Heart right ventricle (tissue), 16 donors: ENCODE results near the gene TNN. TPM values are rescaled to one million over a fixed set of nuclear protein-coding genes. Genes with fewer than 3 reads are reported as not detected.

ENCODE experiments used
- ATAC-seq, 8 donors: fragments of 200-7000 bp; cut with Tn5 transposase; one replicate each; pipeline ENCODE4 v1.9.1; 2020; ENCODE audit warnings: mild to moderate bottlenecking in 8 of 8, moderate library complexity in 8 of 8, moderate number of reproducible peaks in 1 of 8
- DNase-seq, 2 donors: peaks; one replicate each; pipeline ENCODE4 v3.0.0-alpha.2; 2020
- H3K27ac ChIP-seq, 10 donors: fragments of 200-600 bp; sonication (generic) in 2 of 10; one replicate each; pipeline versions ENCODE4 v1.5.0 to v1.8.0; 2020 to 2022; ENCODE audit warnings: mild to moderate bottlenecking in 3 of 10
- H3K27me3 ChIP-seq, 7 donors: fragments of 200-600 bp; one replicate each; pipeline ENCODE4 v1.8.0; 2021 to 2022; ENCODE audit warnings: mild to moderate bottlenecking in 2 of 7
- H3K36me3 ChIP-seq, 9 donors: fragments of 200-600 bp; sonication (generic) in 1 of 9; one replicate each; pipeline versions ENCODE4 v1.5.0 to v1.8.0; 2020 to 2022; ENCODE audit warnings: mild to moderate bottlenecking in 2 of 9
- H3K4me1 ChIP-seq, 9 donors: fragments of 200-600 bp; sonication (generic) in 1 of 9; one replicate each; pipeline versions ENCODE4 v1.5.0 to v1.8.0; 2020 to 2022; ENCODE audit warnings: mild to moderate bottlenecking in 4 of 9
- H3K4me3 ChIP-seq, 10 donors: fragments of 200-600 bp; sonication (generic) in 2 of 10; one replicate each; pipeline versions ENCODE4 v1.5.0 to v1.8.0; 2020 to 2022; ENCODE audit warnings: mild to moderate bottlenecking in 7 of 10, moderate library complexity in 2 of 10
- H3K9me3 ChIP-seq, 11 donors: fragments of 200-600 bp in 10 of 11; sonication (generic) in 2 of 11; one replicate each; pipeline versions ENCODE4 v1.5.0 to v1.8.0; 2013 to 2022; ENCODE audit warnings: mild to moderate bottlenecking in 2 of 11, control low read depth in 1 of 11, moderate library complexity in 1 of 11
- WGBS, 2 donors: extraction: QIAGEN DNeasy Blood & Tissue Kit; methylation state at CpG; one replicate each; pipeline ENCODE4 v1.1.7; 2013; ENCODE audit warnings: inconsistent platforms in 1 of 2; 5-methylcytosine and 5-hydroxymethylcytosine counted together
- intact Hi-C, 10 donors: fragments of 100-400 bp; cut with DNase I; formaldehyde crosslinking; loops; one replicate each; pipeline versions ENCODE4 v1.11.1 to v1.14.2; 2022
- polyA plus RNA-seq, 2 donors: library from polyadenylated mRNA; stranded (reverse); fragments of 200-250 nt; gene quantifications; one replicate each; pipeline ENCODE4 v1.2.3, GENCODE V29; 2013
- total RNA-seq, 10 donors: library from RNA; stranded (reverse); fragmentation: NEBNext Ultra II Directional in 3 of 10; extraction: Animal tissue kit (Norgen Biotek cat#: 25700) in 3 of 10; gene quantifications; one replicate each; pipeline versions ENCODE4 v1.2.1 to v1.2.4, GENCODE V29; 2021 to 2023
- TF ChIP-seq, protein P1 (sequence below), 9 donors: fragments of 200-600 bp; sonication (generic) in 2 of 9; IDR thresholded peaks; one replicate each; pipeline versions ENCODE4 v1.5.0 to v1.8.0; 2021 to 2022; ENCODE audit warnings: antibody characterized with exemption in 9 of 9, mild to moderate bottlenecking in 5 of 9, moderate library complexity in 1 of 9
- donor health status: Arrhythmogenic right ventricular cardiomyopathy.
- donor health status: ischemic (EF 13 %, LVEDD 7.1; RV severe dilation, severe dysfunction).
- donor health status: healthy with polysubstance abuse.
- donor health status: DM: no; HTN: yes; CAD: no.
- donor health status: DM: no; HTN: no; CAD: no.
- donor health status: ischemic (EF 25% LVEDD 6.9; RV normal size, moderate dysfunction).
- donor health status: ischemic (EF 25% LVEDD 5.7; RV mildly dilated, moderate dysfunction).
- donor health status: healthy.
- donor health status: DM: yes; HTN: yes; CAD: no.
- donor health status: Ischemic cardiomyopathy.
- donor health status: ischemic (EF 35%, LVEDD 5.7; RV mildly dilated, moderate dysfunction).
- donor health status: nonischemic (EF 11% LVEDD 7.7; RV severe dilation, severe dysfunction).
- donor health status: DM: yes; HTN: yes; CAD: no.
- donor health status: PGD.
- donor health status: ischemic (EF 29% LVEDD 5.4; RV normal size, mild dysfunction).
- donor health status: nonischemic (EF 23%, LVEDD 6.1; RV moderate dilation, normal function).

Gene TNN
- total and polyA plus RNA-seq, 12 donors: 0.03 to 1.1 (median 0.11) TPM; not detected in 1

DNA sequence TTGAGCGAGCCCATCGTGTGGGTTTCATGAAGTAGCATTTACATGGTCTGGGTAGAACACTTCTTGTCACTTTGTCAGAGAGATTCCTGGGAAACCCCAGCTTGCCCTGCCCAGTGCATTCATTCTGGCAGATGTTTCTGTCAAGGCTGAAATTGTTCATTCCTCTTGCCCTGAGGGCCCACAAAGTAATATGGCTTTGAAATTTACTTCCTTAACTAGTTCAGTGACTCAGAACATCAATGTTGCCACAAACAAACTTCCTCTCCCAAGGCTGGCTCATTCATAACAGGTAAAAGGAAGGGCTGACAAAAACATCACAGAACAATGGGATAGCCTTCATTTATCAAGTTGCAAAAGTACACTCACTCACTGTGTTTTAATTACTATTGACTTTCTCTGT lies 129.9 kb downstream of the TNN start:
- WGBS, 2 donors: 84 to 88% methylated on average over 2 of the region's 2 CpGs
- H3K27ac ChIP-seq: peak overlapping the region in 5 of 10 donors; percentile 23 to 64 (median 50)
- ATAC-seq: no peak
- intact Hi-C loops: no loop called here
- no peaks in the 10 kb centered on the region for H3K9me3 ChIP-seq
- H3K4me1 ChIP-seq: peaks cover 13 to 56% (median 32%) of the 10 kb centered on the region in 9 donors
- TF ChIP-seq, protein P1, sequence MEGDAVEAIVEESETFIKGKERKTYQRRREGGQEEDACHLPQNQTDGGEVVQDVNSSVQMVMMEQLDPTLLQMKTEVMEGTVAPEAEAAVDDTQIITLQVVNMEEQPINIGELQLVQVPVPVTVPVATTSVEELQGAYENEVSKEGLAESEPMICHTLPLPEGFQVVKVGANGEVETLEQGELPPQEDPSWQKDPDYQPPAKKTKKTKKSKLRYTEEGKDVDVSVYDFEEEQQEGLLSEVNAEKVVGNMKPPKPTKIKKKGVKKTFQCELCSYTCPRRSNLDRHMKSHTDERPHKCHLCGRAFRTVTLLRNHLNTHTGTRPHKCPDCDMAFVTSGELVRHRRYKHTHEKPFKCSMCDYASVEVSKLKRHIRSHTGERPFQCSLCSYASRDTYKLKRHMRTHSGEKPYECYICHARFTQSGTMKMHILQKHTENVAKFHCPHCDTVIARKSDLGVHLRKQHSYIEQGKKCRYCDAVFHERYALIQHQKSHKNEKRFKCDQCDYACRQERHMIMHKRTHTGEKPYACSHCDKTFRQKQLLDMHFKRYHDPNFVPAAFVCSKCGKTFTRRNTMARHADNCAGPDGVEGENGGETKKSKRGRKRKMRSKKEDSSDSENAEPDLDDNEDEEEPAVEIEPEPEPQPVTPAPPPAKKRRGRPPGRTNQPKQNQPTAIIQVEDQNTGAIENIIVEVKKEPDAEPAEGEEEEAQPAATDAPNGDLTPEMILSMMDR (IDR thresholded peaks at IDR 0.05): no peak
- no peaks in the 10 kb centered on the region for H3K27me3 ChIP-seq
- no peak for DNase-seq
- no peak overlapping the region for H3K4me3 ChIP-seq
- H3K36me3 ChIP-seq: no peaks in the 10 kb centered on the region

Other genes with a start within 250 kb of the TNN start
- 10 to 100 TPM; 43.9 to 88.3 (median 53.1) TPM for gene CACYBP, start 67.9 kb upstream of the TNN start, total RNA-seq
- gene CACYBP, start 67.9 kb upstream of the TNN start, polyA plus RNA-seq: 100 to 1,000 TPM in 1 of 2 donors, 10 to 100 TPM in 1; 20.2 to 106 TPM
- 10 to 100 TPM; 20.2 to 31.5 (median 25.7) TPM for gene MRPS14, start 44.4 kb upstream of the TNN start, total RNA-seq
- gene MRPS14, start 44.4 kb upstream of the TNN start, polyA plus RNA-seq: 10 to 100 TPM in 1 of 2 donors, 1 to 10 TPM in 1; 8.9 to 26.8 TPM
- gene KIAA0040, start 124.9 kb downstream of the TNN start, total RNA-seq: 10 to 100 TPM in 6 of 10 donors, 1 to 10 TPM in 4; 6.3 to 37.2 (median 11.1) TPM
- 10 to 100 TPM in 1 of 2 donors, 1 to 10 TPM in 1; 8.7 to 13.1 TPM for gene KIAA0040, start 124.9 kb downstream of the TNN start, polyA plus RNA-seq